Vagina (tissue), 2 donors: Measurements from ENCODE around the gene SYNM.

Source experiments
- CTCF ChIP-seq, 3 experiments: fragments of 450-650 bp in 2 of 3; fragments of 200-600 bp in 1 of 3; sonication (generic) in 1 of 3; IDR thresholded peaks; one replicate each; pipeline ENCODE4 v1.5.1; 2017 to 2019; ENCODE audit warnings: antibody characterized with exemption in 3 of 3, mild to moderate bottlenecking in 2 of 3, moderate library complexity in 2 of 3
- POLR2AphosphoS5 ChIP-seq, 2 donors: sonication (generic); formaldehyde crosslinking; IDR thresholded peaks; one replicate each; pipeline ENCODE4 v1.9.0; 2017; ENCODE audit warnings: antibody characterized with exemption in 2 of 2, mild to moderate bottlenecking in 2 of 2, low read depth in 1 of 2; ENCODE audit not compliant: insufficient read depth in 1 of 2

GRCh38 chr15:99143242-99143641, 38.4 kb downstream of the SYNM start:
- TF ChIP-seq CTCF (IDR thresholded peaks at IDR 0.05): no peak
- TF ChIP-seq POLR2AphosphoS5 (IDR thresholded peaks at IDR 0.05; ENCODE audit: insufficient read depth in 1 of 2, low read depth in 1 of 2): no peak
